ENCODE results near the gene STAMBPL1. TPM values are rescaled to one million over a fixed set of nuclear protein-coding genes. Genes with fewer than 3 reads are reported as not detected.
A peak's percentile ranks its signal among the peaks of the same experiment; 100 is the strongest.
"Not testable (repeated sequence)": the region's sequence is repeated elsewhere in the genome, so short reads cannot be mapped to it uniquely, and the experiment has no call there.

The STAMBPL1 gene
- total RNA-seq, 1 donor from 2014 or later, result 0.26 TPM

DNA sequence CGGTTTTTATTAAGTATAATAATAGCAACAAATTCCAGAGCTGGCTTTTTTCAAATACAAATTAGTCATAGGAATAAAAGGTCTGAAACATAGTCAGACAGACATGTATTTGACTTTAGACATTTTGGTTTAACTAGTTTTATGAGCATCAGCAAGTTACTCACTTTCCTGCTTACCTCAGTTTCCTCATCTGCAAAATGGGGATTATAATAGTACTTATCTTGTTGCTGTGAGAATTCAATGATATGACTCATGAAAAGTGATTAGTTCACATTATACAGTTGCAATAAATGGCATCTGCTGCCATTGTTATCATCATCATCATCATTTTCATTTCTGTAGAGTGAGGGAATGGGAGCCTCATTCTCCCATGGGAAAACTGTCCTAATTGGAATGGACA lies 39.0 kb downstream of the STAMBPL1 start:
- no peak for DNase-seq (ENCODE audit: low read depth in 2 of 2)

- DNase-seq (ENCODE audit: low read depth in 2 of 2), result no peak
Measured at GRCh38 chr10:88920198-88920597, 40.2 kb downstream of the STAMBPL1 start.

DNA sequence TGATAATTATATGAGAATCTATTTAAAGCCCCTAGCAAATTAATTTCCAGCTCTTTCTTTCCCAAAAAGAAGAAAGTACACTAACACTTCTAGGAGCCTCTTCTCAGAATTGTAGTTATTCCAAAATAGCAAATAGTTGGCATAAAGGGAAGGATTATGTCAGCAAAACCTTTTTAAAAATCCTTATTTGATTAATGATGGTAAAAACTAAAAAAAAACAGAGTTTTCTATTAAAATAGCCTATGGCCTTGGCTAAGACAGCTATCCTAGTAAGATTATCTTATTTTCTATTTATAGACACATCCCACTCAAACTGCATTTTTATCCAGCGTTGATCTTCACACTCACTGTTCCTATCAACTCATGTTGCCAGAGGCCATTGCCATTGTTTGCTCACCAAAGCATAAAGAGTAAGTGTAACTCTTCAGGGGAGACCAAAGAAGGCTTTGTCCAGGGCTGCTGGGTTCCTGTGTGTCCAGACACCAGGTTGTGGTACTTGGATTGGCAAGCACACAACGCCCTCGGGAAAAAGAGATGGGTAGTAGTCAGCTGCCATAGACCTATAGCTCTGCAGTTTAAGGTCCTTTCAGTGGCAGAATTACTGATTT lies 41.0 kb downstream of the STAMBPL1 start:
- DNase-seq (ENCODE audit: low read depth in 2 of 2), result no peak

DNA sequence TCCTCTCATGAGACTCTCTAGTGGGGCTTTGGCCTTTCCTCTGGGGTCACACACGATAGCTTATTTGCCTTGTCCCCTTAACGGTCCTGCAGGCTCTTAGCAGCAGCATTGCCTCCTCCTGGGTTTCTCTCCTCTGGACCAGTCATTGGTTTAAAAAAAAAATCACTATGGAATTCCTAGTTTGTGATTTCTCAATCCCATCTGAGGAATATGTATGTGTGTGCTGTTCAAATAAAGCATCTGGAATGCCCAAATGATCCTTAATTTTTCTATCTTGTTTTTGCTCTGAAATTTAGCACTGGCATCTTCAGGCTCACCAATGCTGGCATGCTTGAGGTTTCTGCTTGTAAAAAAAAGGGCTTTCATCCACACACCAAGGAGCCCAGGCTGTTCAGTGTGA lies 42.0 kb downstream of the STAMBPL1 start:
- no peak for DNase-seq (ENCODE audit: low read depth in 2 of 2)

GRCh38 chr10:88923520-88923919 lies 43.5 kb downstream of the STAMBPL1 start:
- DNase-seq (ENCODE audit: low read depth in 2 of 2), result no peak

DNA sequence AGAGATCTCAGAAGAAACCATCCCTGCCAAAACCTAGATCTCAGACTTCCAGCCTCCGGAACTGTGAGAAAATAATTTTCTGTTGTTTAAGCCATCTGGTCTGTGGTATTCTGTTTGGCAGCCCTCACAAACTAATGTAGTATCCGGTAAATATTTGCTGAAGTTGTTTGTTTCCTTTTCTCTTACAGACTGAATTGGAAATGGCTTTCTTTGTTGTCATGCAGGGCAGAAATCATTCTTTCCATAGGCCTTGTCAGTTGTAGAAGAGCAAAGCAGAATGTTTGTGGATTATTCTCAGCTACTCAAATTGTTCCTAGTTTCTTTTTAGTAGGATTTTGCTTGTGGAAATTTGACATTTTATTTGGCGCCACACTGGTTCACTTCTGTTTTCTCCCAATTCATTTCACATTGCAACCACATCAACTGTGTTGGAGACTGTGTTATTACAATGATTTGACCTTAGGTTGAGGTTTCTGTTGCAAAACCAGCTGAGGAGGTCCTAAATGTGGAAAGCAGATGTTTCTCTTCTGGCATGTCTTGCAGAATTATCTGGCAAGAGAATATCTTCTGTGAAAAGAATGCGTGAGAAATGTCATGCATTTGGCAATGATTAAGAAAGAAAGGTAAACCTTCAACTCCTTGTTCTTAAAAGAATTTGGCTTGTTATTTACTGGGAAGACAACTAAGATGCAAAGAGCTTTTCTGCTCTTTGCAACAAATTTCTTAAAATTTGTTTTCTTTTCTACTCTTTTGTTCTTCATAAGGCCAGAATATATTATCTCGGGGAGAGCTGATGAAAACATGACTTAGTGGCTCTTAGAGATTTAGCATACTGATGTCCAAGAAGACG lies 46.7 kb downstream of the STAMBPL1 start:
- DNase-seq (ENCODE audit: low read depth in 2 of 2), result no peak

DNA sequence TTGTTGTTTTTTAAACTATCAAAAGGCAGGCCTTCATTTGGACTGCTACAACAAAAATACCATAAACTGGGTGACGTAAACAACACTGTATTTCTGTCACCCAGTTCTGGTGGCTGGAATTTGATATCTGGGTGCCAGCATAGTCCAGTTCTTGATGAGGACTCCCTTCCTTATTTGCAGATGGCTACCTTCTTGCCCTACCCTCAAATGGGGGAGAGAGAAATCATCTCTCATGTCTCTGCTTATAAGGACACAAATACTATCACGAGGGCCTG lies 47.3 kb downstream of the STAMBPL1 start:
- no peak for DNase-seq (ENCODE audit: low read depth in 2 of 2)

GRCh38 chr10:88928254-88928653 lies 48.2 kb downstream of the STAMBPL1 start:
- DNase-seq (ENCODE audit: low read depth in 2 of 2), result no peak

DNA sequence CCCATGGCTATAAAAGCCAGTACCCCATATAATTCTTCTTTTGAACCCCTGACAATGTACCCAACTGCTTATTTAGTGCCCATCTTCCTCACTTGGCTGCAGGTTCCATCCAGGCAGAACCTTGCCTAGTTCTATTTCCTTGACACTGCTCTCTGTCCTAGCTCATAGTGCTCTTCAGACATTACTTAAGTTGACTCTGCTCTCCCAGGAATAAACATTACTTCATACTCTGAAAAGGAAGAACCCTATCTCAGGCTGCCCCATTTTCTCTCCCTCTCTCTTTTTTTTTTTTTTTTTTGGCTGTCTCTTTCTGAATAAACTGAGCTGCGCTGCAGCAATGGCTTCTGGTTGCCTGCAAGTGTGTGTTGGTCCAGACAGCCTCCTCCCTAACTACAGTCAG lies 51.5 kb downstream of the STAMBPL1 start:
- no peak for DNase-seq (ENCODE audit: low read depth in 2 of 2)

DNA sequence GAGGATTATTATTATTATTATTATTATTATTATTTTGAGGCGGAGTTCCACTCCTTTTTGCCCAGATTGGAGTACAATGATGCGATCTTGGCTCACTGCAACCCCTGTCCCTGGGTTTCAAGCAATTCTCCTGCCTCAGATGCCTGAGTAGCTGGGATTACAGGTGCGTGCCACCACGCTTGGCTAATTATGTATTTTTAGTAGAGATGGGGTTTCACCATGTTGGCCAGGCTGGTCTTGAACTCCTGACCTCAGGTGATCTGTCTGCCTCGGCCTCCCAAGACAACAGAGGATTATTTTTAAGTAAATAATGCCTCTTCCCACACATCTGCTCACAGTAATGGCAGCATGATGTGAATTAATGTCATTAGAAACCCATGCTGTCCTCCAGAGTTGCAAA lies 52.0 kb downstream of the STAMBPL1 start:
- DNase-seq (ENCODE audit: low read depth in 2 of 2), result not testable (repeated sequence)

- DNase-seq (ENCODE audit: low read depth in 2 of 2), result peak; percentile 44 to 67
Measured at GRCh38 chr10:88932539-88933256, 52.7 kb downstream of the STAMBPL1 start.

DNA sequence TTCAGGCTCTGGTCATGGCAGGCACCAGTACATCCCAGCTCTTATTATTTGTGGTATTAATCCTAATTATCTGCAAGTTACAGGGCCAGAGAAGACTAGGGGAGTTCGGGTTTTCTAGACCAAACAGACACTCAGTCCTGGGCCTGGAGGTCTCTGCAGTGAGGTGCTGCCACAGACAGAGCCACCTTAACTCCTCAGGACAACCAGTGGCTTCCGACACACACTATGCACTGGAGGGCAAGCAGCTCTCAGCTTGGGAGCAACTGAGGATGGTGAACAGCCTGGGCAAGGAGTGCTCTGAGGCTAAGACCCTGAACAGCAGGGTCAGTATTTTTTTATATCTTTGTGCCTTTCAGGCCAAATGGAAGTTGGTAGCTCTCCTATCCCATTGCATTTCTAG lies 53.5 kb downstream of the STAMBPL1 start:
- DNase-seq (ENCODE audit: low read depth in 2 of 2), result no peak

- DNase-seq (ENCODE audit: low read depth in 2 of 2), result peak; percentile 82 to 88
Measured at GRCh38 chr10:88934900-88935672, 55.0 kb downstream of the STAMBPL1 start.

- DNase-seq (ENCODE audit: low read depth in 2 of 2), result no peak
Measured at GRCh38 chr10:88936656-88937055, 56.6 kb downstream of the STAMBPL1 start.

DNA sequence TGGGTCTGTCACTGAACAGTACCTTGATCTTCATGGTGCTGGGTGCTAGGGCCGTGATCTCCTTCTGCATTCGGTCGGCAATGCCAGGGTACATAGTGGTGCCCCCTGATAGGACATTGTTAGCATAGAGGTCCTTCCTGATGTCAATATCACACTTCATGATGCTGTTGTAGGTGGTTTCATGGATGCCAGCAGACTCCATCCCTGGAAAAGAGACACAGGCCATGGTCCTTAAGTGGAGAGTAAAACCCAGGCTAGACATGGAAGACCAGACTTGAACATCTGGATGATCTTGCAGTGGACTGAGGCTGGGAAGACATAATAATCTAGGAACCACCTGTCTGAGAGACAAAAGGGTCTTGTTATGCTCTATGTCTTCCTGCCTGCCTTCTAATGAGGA lies 58.0 kb downstream of the STAMBPL1 start:
- DNase-seq (ENCODE audit: low read depth in 2 of 2), result no peak

DNA sequence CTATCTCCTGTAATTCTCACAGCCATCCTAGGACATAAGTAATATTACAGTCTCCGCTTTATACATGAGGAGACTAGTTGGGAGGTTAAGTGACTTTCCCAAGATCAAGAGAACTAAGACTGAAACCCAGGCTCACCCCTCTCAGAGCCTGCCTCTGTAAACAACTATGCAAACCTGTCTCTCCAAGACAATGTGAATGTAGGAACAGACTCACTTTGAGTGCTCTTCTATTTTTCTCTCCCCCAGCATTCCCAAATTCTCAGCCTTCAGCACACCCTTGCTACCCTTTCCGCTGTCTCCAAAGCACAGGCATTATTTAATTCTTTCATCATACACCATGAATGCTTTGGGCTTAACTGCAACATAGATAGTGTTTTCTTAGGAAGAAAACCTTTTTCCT lies 58.9 kb downstream of the STAMBPL1 start:
- DNase-seq (ENCODE audit: low read depth in 2 of 2), result no peak

- no peak for DNase-seq (ENCODE audit: low read depth in 2 of 2)
Measured at GRCh38 chr10:88941026-88941425, 61.0 kb downstream of the STAMBPL1 start.

- DNase-seq (ENCODE audit: low read depth in 2 of 2), result no peak
Measured at GRCh38 chr10:88943778-88944177, 63.7 kb downstream of the STAMBPL1 start.

DNA sequence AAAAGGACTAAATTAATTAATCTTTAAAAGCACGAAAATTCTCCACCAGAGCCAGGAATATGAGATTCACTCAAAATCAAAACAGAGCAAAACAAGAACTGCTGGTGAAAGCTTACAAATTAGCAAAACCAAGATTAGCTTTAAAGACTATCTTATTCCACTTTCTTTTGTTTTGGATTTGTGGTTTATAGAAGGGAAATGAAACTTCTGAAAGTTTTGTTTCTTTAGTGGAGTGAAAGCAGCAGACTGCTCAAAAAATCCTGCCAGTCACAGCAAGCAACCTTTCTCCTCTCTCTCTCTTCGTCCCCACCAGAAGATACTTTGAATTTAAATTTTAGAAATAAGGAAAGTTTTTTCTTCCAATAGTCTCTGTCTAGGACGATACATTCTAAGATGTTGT lies 64.8 kb downstream of the STAMBPL1 start:
- no peak for DNase-seq (ENCODE audit: low read depth in 2 of 2)

DNA sequence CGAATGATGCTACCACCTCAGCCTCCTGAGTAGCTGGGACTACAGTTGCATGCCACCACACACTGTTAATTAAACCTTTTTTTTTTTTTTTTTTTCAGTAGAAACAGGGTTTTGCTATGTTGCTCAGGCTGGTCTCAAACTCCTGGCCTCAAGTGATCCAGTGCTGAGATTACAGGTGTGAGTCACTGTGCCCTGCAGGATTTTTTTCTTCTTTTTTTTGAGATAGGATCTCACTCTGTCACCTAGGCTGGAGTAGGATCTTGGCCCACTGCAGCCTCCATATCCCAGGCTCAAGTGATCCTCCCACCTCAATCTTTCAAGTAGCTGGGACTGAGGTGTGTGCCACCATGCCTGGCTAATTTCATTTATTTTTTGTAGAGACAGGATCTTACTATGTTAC lies 66.2 kb downstream of the STAMBPL1 start:
- DNase-seq (ENCODE audit: low read depth in 2 of 2), result no peak

DNA sequence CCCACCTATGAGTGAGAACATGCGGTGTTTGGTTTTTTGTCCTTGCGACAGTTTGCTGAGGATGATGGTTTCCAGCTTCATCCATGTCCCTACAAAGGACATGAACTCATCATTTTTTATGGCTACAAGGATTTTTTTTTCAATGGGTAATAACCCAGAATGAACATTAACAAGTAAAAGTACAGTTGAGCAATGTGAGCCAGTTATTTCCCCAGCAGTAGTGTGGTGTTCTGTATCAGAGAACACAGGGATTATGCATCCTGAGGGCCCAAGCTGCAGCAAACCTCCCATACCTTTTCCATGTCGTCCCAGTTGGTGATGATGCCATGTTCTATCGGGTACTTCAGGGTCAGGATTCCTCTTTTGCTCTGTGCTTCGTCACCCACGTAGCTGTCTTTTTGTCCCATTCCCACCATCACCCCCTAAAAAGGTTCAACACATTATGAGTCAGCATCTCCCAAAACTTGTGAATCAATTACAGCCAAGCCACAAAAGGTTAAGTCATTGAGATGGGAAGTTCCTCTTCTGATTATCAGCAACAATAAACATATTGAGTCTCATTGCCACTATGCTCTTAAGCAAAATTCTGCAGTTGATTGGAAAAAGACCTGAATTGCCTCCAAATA lies 67.0 kb downstream of the STAMBPL1 start:
- no peak for DNase-seq (ENCODE audit: low read depth in 2 of 2)

- DNase-seq (ENCODE audit: low read depth in 2 of 2), result no peak
Measured at GRCh38 chr10:88949051-88949450, 69.0 kb downstream of the STAMBPL1 start.
